ENCODE data around the gene ZSWIM1. TPM values are rescaled to one million over a fixed set of nuclear protein-coding genes. Genes with fewer than 3 reads are reported as not detected.
A peak's percentile ranks its signal among the peaks of the same experiment; 100 is the strongest.
"Not testable (repeated sequence)": the region's sequence is repeated elsewhere in the genome, so short reads cannot be mapped to it uniquely, and the experiment has no call there.

ZSWIM1 gene
- total RNA-seq, 3 donors from 2014 or later = 10.8 to 11.9 (median 10.9) TPM

DNA sequence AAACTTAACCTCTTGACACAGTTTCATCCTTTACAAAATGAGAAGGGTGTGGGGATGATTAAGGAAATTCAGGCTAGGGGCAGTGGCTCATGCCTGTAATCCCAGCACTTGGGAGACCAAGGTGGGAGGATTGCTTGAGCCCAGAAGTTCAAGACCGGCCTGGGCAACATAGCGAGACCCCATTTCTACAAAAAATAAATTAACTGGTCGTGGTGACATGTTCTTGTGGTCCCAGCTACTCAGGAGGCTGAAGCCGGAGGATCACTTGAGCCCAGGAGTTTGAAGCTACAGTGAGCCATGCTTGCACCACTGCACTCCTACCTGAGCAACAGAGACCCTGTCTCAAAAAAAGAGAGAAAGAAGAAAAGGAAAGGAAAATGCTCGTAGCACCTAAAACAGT lies 14.6 kb upstream of the ZSWIM1 start:
- no peak for DNase-seq
- no peak overlapping the region for H3K4me3 Mint-ChIP-seq
- no peaks in the 10 kb centered on the region for H3K4me1 Mint-ChIP-seq (ENCODE audit: low read depth)
- H3K27me3 Mint-ChIP-seq (ENCODE audit: low read depth) = no peaks in the 10 kb centered on the region
- ATAC-seq = no peak
- H3K9me3 Mint-ChIP-seq = no peaks in the 10 kb centered on the region
- no peaks in the 10 kb centered on the region for H3K36me3 Mint-ChIP-seq (ENCODE audit: insufficient read depth)

DNA sequence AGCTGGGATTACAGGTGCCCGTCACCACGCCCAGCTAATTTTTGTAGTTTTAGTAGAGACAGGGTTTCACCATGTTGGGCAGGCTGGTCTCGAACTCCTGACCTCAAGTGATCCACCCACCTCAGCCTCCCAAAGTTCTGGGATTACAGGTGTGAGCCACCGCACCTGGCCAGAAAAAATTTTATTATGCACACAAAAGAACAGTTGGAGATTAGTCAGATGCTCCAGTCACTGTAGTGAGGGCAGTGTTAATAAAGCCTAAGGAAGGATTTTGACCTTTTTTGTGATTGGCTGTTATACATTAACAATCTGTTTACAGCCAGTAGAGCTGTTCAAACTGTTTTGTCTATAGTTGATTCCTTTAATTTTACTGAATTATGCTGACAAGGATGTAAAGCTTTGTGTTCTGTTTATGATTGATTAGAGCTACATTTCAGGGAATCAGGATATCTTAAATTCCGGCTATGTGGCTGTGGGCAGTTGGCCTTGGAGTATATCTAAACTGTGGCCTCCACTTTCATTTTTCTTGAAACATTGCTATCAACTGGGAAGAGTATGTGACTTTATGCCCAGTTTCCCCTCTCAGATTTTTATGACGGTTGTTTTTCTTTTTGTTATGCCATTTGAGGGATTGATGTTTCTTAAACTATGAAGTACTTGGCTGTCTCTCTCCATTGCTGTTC lies 13.8 kb upstream of the ZSWIM1 start:
- Mint-ChIP-seq H3K27me3 (ENCODE audit: low read depth) (no peaks in the 10 kb centered on the region), H3K9me3 (no peaks in the 10 kb centered on the region), H3K4me1 (ENCODE audit: low read depth) (no peaks in the 10 kb centered on the region), H3K4me3 (no peak overlapping the region), H3K36me3 (ENCODE audit: insufficient read depth) (peaks cover under 1% of the 10 kb centered on the region)
- ATAC-seq (no peak), DNase-seq (no peak)

GRCh38 chr20:45867819-45868176 lies 13.2 kb upstream of the ZSWIM1 start:
- no peak for DNase-seq
- ATAC-seq = no peak
- Mint-ChIP-seq H3K4me1 (ENCODE audit: low read depth) (no peaks in the 10 kb centered on the region), H3K27me3 (ENCODE audit: low read depth) (no peaks in the 10 kb centered on the region), H3K4me3 (no peak overlapping the region), H3K9me3 (no peaks in the 10 kb centered on the region), H3K36me3 (ENCODE audit: insufficient read depth) (peaks cover 2% of the 10 kb centered on the region)

GRCh38 chr20:45872626-45873025 lies 8.4 kb upstream of the ZSWIM1 start:
- Mint-ChIP-seq H3K4me3 (no peak overlapping the region), H3K4me1 (ENCODE audit: low read depth) (no peaks in the 10 kb centered on the region), H3K27me3 (ENCODE audit: low read depth) (no peaks in the 10 kb centered on the region), H3K36me3 (ENCODE audit: insufficient read depth) (peaks cover 6% of the 10 kb centered on the region), H3K9me3 (no peaks in the 10 kb centered on the region)
- no peak for ATAC-seq
- DNase-seq = no peak

- no peak for ATAC-seq
- Mint-ChIP-seq H3K9me3 (no peaks in the 10 kb centered on the region), H3K4me1 (ENCODE audit: low read depth) (no peaks in the 10 kb centered on the region)
These were observed 7.5 kb upstream of the ZSWIM1 start for GRCh38 chr20:45873409-45874103.

DNA sequence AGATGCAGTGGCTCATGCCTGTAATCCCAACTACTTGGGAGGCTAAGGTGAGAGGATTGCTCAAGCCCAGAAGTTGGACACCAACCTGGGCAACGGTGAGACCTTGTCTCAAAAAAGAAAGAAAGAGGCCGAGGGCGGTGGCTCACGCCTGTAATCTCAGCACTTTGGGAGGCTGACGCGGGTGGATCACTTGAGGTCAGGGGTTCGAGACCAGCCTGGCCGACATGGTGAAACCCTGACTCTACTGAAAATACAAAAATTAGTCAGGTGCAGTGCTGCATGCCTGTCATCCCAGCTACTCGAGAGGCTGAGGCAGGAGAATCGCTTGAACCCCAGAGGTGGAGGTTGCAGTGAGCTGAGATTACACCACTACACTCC lies 6.9 kb upstream of the ZSWIM1 start:
- ATAC-seq; H3K36me3 Mint-ChIP-seq (ENCODE audit: insufficient read depth); DNase-seq; H3K4me1 Mint-ChIP-seq (ENCODE audit: low read depth); H3K27me3 Mint-ChIP-seq (ENCODE audit: low read depth); H3K9me3 Mint-ChIP-seq; H3K4me3 Mint-ChIP-seq: not testable (repeated sequence)

More at GRCh38 chr20:45873409-45874103, 7.5 kb upstream of the ZSWIM1 start:
- no peak overlapping the region for H3K4me3 Mint-ChIP-seq
- no peaks in the 10 kb centered on the region for H3K27me3 Mint-ChIP-seq (ENCODE audit: low read depth)
- no peak for DNase-seq
- peaks cover 6% of the 10 kb centered on the region for H3K36me3 Mint-ChIP-seq (ENCODE audit: insufficient read depth)

DNA sequence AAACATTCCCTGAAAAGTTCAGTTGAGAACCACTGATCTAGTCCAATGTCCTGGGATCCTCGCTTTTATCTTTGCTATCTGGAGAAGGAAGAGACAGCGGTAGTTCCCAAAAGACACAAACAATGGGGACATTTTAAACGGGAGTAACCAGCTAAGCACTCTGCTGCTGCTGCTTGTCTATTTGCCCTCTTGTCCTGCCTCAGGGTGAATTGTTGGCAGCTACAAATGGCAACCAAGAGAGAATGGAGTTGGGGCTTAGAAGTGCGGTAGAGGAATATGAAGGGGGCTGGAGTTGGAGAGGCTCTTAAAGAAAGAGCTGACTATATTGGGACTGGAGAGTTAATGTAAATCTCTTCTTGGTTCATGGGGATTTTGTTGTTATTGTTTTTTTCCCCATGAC lies 6.5 kb upstream of the ZSWIM1 start:
- no peaks in the 10 kb centered on the region for H3K27me3 Mint-ChIP-seq (ENCODE audit: low read depth)
- no peaks in the 10 kb centered on the region for H3K9me3 Mint-ChIP-seq
- no peaks in the 10 kb centered on the region for H3K4me1 Mint-ChIP-seq (ENCODE audit: low read depth)
- no peak for DNase-seq
- no peak overlapping the region for H3K4me3 Mint-ChIP-seq
- ATAC-seq = no peak
- peaks cover 6% of the 10 kb centered on the region for H3K36me3 Mint-ChIP-seq (ENCODE audit: insufficient read depth)

- DNase-seq (no peak), ATAC-seq (no peak)
- H3K27me3 Mint-ChIP-seq (ENCODE audit: low read depth) = no peaks in the 10 kb centered on the region
- H3K9me3 Mint-ChIP-seq = no peaks in the 10 kb centered on the region
- peaks cover 22% of the 10 kb centered on the region for H3K4me1 Mint-ChIP-seq (ENCODE audit: low read depth)
- peaks cover 13% of the 10 kb centered on the region for H3K36me3 Mint-ChIP-seq (ENCODE audit: insufficient read depth)
- no peak overlapping the region for H3K4me3 Mint-ChIP-seq
These were observed 2.8 kb upstream of the ZSWIM1 start for GRCh38 chr20:45878076-45878761.

- peaks cover 44% of the 10 kb centered on the region for H3K4me1 Mint-ChIP-seq (ENCODE audit: low read depth)
- no peaks in the 10 kb centered on the region for H3K9me3 Mint-ChIP-seq
These were observed 1.6 kb downstream of the ZSWIM1 start for GRCh38 chr20:45882469-45883099.

DNA sequence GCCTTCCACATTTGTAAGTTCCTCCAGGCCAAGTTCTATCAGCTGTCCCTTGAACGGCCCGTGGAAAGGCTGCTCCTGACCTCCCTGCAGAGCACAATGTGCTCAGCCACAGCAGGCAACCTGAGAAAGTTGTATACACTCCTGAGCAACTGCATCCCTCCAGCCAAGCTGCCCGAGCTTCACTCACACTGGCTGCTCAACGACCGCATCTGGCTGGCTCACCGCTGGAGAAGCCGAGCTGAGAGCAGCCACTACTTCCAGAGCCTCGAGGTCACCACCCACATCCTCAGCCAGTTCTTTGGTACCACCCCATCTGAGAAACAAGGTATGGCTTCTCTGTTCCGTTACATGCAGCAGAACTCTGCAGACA lies 2.1 kb downstream of the ZSWIM1 start:
- H3K36me3 Mint-ChIP-seq (ENCODE audit: insufficient read depth) = peaks cover 16% of the 10 kb centered on the region
- H3K4me3 Mint-ChIP-seq = peak overlapping the region; percentile 56
- ATAC-seq = no peak
- peaks cover 44% of the 10 kb centered on the region for H3K4me1 Mint-ChIP-seq (ENCODE audit: low read depth)
- no peaks in the 10 kb centered on the region for H3K27me3 Mint-ChIP-seq (ENCODE audit: low read depth)
- no peak for DNase-seq
- H3K9me3 Mint-ChIP-seq = no peaks in the 10 kb centered on the region

More at GRCh38 chr20:45882469-45883099, 1.6 kb downstream of the ZSWIM1 start:
- peak overlapping the region; percentile 56 for H3K4me3 Mint-ChIP-seq
- peaks cover 16% of the 10 kb centered on the region for H3K36me3 Mint-ChIP-seq (ENCODE audit: insufficient read depth)
- no peaks in the 10 kb centered on the region for H3K27me3 Mint-ChIP-seq (ENCODE audit: low read depth)
- no peak for DNase-seq
- no peak for ATAC-seq

GRCh38 chr20:45886590-45887345 lies 5.7 kb downstream of the ZSWIM1 start:
- H3K27me3 Mint-ChIP-seq (ENCODE audit: low read depth) = no peaks in the 10 kb centered on the region
- H3K9me3 Mint-ChIP-seq = no peaks in the 10 kb centered on the region
- no peak overlapping the region for H3K4me3 Mint-ChIP-seq
- H3K4me1 Mint-ChIP-seq (ENCODE audit: low read depth) = peaks cover 46% of the 10 kb centered on the region
- no peak for ATAC-seq
- no peak for DNase-seq
- H3K36me3 Mint-ChIP-seq (ENCODE audit: insufficient read depth) = peaks cover 15% of the 10 kb centered on the region

DNA sequence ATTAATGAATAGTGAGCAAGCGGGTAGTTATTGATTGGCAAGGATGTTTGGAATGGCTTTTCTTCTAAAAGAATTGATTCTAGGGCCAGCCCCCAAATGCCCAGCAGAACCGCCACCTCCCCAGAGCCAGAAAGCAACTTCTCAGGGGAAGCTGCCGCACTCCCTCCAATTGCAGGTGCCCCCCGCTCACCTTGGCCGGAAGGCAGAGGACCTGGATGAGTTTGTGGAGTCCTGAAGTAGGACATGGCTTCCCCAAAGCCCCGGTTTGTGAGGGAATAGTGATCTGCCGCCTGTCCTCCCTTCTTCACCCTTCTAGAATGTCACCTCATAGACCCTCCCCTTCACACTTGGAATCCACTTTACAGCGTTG lies 6.3 kb downstream of the ZSWIM1 start, which contains the start of gene SPATA25:
Gene SPATA25 (minus strand): TSS at position 277 of the 370 bp plus-strand sequence. CDS start 32 bp downstream, at position 245.
- DNase-seq (no peak), ATAC-seq (no peak)
- peaks cover 15% of the 10 kb centered on the region for H3K36me3 Mint-ChIP-seq (ENCODE audit: insufficient read depth)
- peaks cover 46% of the 10 kb centered on the region for H3K4me1 Mint-ChIP-seq (ENCODE audit: low read depth)
- no peaks in the 10 kb centered on the region for H3K27me3 Mint-ChIP-seq (ENCODE audit: low read depth)
- H3K4me3 Mint-ChIP-seq = no peak within 1 kb of the TSS
- no peaks in the 10 kb centered on the region for H3K9me3 Mint-ChIP-seq

DNA sequence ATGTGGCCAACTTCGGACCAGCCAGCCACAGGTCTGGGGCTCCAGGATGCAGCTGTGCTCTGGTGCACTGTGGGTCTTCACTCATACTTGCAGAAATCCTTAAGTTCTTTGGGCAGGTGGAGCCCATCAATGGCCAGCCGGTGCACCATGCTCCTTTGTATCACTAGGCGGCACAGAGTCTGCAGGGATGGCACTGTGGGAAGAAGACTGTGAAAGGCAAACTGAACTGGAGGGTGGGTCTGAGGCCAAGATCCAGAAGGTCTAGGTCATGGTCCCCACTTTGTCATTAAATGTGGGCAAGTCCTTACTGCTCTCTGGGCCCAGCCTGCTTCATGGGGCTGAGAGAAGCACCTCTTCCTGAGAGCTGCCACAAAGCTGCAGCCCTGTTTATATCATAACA lies 7.7 kb downstream of the ZSWIM1 start:
- Mint-ChIP-seq H3K27me3 (ENCODE audit: low read depth) (no peaks in the 10 kb centered on the region), H3K9me3 (no peaks in the 10 kb centered on the region), H3K4me1 (ENCODE audit: low read depth) (peaks cover 46% of the 10 kb centered on the region), H3K4me3 (no peak overlapping the region), H3K36me3 (ENCODE audit: insufficient read depth) (peaks cover 4% of the 10 kb centered on the region)
- ATAC-seq (no peak), DNase-seq (no peak)
